Keratinocyte (primary cell): Measurements from ENCODE around the gene MEAF6. TPM values are rescaled to one million over a fixed set of nuclear protein-coding genes. Genes with fewer than 3 reads are reported as not detected.

Experiments used
- DNase-seq: peaks from one replicate; pipeline ENCODE4 v3.0.0-alpha.2; 2011; ENCODE audit warnings: low read depth, missing footprints, low spot score
- FAIRE-seq: peaks from 2 replicates; lab custom pipeline; 2011; peaks lifted over from hg19 to GRCh38; lab: Jason Lieb, UNC
- H2AFZ ChIP-seq: 2 replicates; pipeline ENCODE4 v1.6.0; 2012; ENCODE audit warnings: low read length, control low read depth, inconsistent platforms; ENCODE audit not compliant: control insufficient read depth
- H3K27ac ChIP-seq: 2 replicates; pipeline ENCODE4 v1.5.1; 2011; ENCODE audit warnings: low read length; ENCODE audit not compliant: control insufficient read depth, insufficient read depth
- H3K27me3 ChIP-seq: 3 replicates; pipeline ENCODE4 v1.6.0; 2011; ENCODE audit warnings: low read length; ENCODE audit not compliant: control insufficient read depth, insufficient read depth; ENCODE audit errors: extremely low read depth
- H3K36me3 ChIP-seq, 2 experiments: 2 replicates in 1 of 2; 3 replicates in 1 of 2; pipeline ENCODE4 v1.5.1; 2011; ENCODE audit warnings: low read length in 2 of 2, mild to moderate bottlenecking in 1 of 2; ENCODE audit not compliant: control insufficient read depth in 2 of 2, insufficient read depth in 2 of 2; ENCODE audit errors: extremely low read depth in 1 of 2
- H3K4me1 ChIP-seq: 3 replicates; pipeline ENCODE4 v1.5.1; 2011; ENCODE audit warnings: low read length; ENCODE audit not compliant: control insufficient read depth, insufficient read depth; ENCODE audit errors: extremely low read depth
- H3K4me2 ChIP-seq: 3 replicates; pipeline ENCODE4 v1.6.0; 2011; ENCODE audit warnings: low read depth, low read length; ENCODE audit not compliant: control insufficient read depth, insufficient read depth; ENCODE audit errors: extremely low read depth
- H3K4me3 ChIP-seq, 3 experiments: fragments of 200-600 bp in 1 of 3; sonication (generic) in 1 of 3; 2 replicates in 2 of 3; 3 replicates in 1 of 3; pipeline ENCODE4 v1.5.1; 2011 to 2016; ENCODE audit warnings: low read length in 3 of 3, mild to moderate bottlenecking in 3 of 3, control low read depth in 2 of 3, inconsistent platforms in 1 of 3, low read depth in 1 of 3, mixed read lengths in 1 of 3, mixed run types in 1 of 3, moderate library complexity in 1 of 3; ENCODE audit not compliant: control insufficient read depth in 2 of 3, insufficient read depth in 2 of 3; ENCODE audit errors: extremely low read depth in 1 of 3
- H3K79me2 ChIP-seq: 2 replicates; pipeline ENCODE4 v1.6.0; 2012; ENCODE audit warnings: low read length; ENCODE audit not compliant: control insufficient read depth, insufficient read depth
- H3K9ac ChIP-seq: 3 replicates; pipeline ENCODE4 v1.6.0; 2011; ENCODE audit warnings: low read length; ENCODE audit not compliant: control insufficient read depth, insufficient read depth; ENCODE audit errors: extremely low read depth
- H3K9me1 ChIP-seq: 3 replicates; pipeline ENCODE4 v1.6.0; 2011; ENCODE audit warnings: low read length; ENCODE audit not compliant: control insufficient read depth, insufficient read depth; ENCODE audit errors: extremely low read depth
- H3K9me3 ChIP-seq: 2 replicates; pipeline ENCODE4 v1.5.1; 2012; ENCODE audit warnings: low read depth, low read length; ENCODE audit not compliant: control insufficient read depth
- H4K20me1 ChIP-seq: 3 replicates; pipeline ENCODE4 v1.6.0; 2011; ENCODE audit warnings: low read length; ENCODE audit not compliant: control insufficient read depth, insufficient read depth; ENCODE audit errors: extremely low read depth
- EZH2 ChIP-seq: IDR thresholded peaks from one replicate; pipeline ENCODE4 v1.6.1; 2012; ENCODE audit warnings: inconsistent platforms, mild to moderate bottlenecking, low read length, moderate library complexity
- dilution Hi-C: fragments of 300-500 bp; cut with MboI; formaldehyde crosslinking; loops from one replicate; pipeline ENCODE4 v1.7.0; 2020; ENCODE audit warnings: low sequenced_read_pairs; ENCODE audit not compliant: extremely low pct_ligation_motif_present
- polyA plus RNA-seq, 5 experiments: library from polyadenylated mRNA; depleted of rRNA in 3 of 5; stranded (reverse) in 3 of 5; stranded (forward) in 1 of 5; unstranded in 1 of 5; fragments of >200 nt; gene quantifications; 1 replicate in 1 of 5; 2 replicates in 3 of 5; 3 replicates in 1 of 5; pipeline versions ENCODE4 v1.2.1 to v1.2.3, GENCODE V29; 2011 to 2012; ENCODE audit warnings: missing spikeins in 2 of 5, low read depth in 1 of 5, low replicate concordance in 1 of 5
- TF ChIP-seq, protein P1 (sequence below), 3 experiments: IDR thresholded peaks in 1 of 3; conservative IDR thresholded peaks in 1 of 3; optimal IDR thresholded peaks in 1 of 3; 2 replicates in 2 of 3; 3 replicates in 1 of 3; pipeline versions ENCODE3 to v1.5.1; 2011; ENCODE audit warnings: low read length in 3 of 3, mild to moderate bottlenecking in 3 of 3, moderate library complexity in 2 of 3, control low read depth in 1 of 3, inconsistent platforms in 1 of 3; ENCODE audit not compliant: insufficient read depth in 2 of 3; ENCODE audit errors: extremely low read depth in 1 of 3

MEAF6 gene
- polyA plus RNA-seq, 1 donor (not counting 4 experiments of a cell fraction or from before 2014, with no cell fraction given): 51.9 TPM

DNA sequence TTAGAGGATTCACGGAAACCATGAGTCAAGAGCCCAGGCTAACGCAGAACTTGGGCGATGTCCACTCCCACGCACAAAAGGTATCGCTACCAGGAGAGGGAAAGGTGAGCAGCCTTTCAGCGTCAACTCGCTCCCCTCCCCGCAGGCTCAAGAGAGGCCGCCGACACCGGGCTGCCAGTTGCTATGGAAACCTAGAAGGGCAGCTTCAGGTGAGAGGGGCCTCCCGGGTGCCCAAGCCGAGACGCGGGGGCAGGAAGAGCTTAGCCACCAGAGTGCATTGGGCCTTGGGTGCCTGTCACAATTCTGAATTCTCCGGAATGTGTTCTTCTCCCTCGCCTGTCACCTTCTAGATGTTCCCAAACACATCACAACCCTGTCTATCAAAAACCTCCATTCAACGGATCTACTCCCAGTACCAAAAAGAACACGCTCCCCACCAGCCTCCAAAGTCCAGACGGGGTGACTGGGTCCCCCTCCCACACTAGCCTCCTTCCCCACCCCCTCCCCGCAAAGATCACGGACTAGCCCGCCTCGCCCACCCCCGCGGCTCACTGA lies 694 bp downstream of the MEAF6 start:
- no peaks in the 10 kb centered on the region for H4K20me1 ChIP-seq
- peaks cover 4 to 7% of the 10 kb centered on the region in 2 experiments for H3K36me3 ChIP-seq
- H3K4me2 ChIP-seq: peak overlapping the region; percentile 84
- H3K27ac ChIP-seq: peak overlapping the region; percentile 53
- peaks cover 13% of the 10 kb centered on the region for H3K4me1 ChIP-seq
- peak overlapping the region; percentile 89 for H3K9ac ChIP-seq
- H3K27me3 ChIP-seq: no peaks in the 10 kb centered on the region
- peak overlapping the region; percentile 27 for H2AFZ ChIP-seq
- FAIRE-seq (no peak), DNase-seq (no peak)
- TF ChIP-seq, protein P1, sequence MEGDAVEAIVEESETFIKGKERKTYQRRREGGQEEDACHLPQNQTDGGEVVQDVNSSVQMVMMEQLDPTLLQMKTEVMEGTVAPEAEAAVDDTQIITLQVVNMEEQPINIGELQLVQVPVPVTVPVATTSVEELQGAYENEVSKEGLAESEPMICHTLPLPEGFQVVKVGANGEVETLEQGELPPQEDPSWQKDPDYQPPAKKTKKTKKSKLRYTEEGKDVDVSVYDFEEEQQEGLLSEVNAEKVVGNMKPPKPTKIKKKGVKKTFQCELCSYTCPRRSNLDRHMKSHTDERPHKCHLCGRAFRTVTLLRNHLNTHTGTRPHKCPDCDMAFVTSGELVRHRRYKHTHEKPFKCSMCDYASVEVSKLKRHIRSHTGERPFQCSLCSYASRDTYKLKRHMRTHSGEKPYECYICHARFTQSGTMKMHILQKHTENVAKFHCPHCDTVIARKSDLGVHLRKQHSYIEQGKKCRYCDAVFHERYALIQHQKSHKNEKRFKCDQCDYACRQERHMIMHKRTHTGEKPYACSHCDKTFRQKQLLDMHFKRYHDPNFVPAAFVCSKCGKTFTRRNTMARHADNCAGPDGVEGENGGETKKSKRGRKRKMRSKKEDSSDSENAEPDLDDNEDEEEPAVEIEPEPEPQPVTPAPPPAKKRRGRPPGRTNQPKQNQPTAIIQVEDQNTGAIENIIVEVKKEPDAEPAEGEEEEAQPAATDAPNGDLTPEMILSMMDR (optimal IDR thresholded peaks at IDR 0.05 in 1 of 3, IDR thresholded peaks at IDR 0.05 in 1 of 3, conservative IDR thresholded peaks at IDR 0.05 in 1 of 3; ENCODE audit: extremely low read depth in 1 of 3, insufficient read depth in 2 of 3, low read length in 3 of 3): peak in 1 of 3 experiments; percentile 5
- no peak for TF ChIP-seq EZH2
- peak overlapping the region; percentile 68 to 87 (median 85) for H3K4me3 ChIP-seq
- H3K9me3 ChIP-seq: no peaks in the 10 kb centered on the region
- H3K79me2 ChIP-seq: peaks cover 25% of the 10 kb centered on the region
- H3K9me1 ChIP-seq: no peaks in the 10 kb centered on the region
- dilution Hi-C loops: no loop called here

DNA sequence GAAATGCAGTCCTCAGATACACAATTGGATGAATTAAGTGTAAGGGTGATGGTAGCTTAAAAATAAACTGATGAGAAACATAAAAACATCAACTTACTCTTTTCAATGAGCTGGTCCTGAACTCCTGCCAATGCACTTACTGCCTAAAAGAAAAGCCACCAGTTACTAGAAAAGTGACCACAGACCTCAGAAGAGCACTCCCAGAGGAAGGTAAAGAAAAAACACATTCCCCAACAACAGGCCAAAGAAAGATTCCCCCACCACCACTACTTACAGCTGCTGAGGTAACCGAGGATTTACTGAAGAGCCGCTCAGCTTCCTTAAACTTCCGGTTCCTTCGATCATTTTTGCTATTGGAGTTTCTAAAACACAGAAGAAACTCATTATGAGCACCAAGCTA lies 5.4 kb downstream of the MEAF6 start:
- H3K79me2 ChIP-seq: peaks cover 22% of the 10 kb centered on the region
- dilution Hi-C loops: no loop called here

More for the DNA sequence above, 5.4 kb downstream of the MEAF6 start:
- no peaks in the 10 kb centered on the region for H4K20me1 ChIP-seq
- no peaks in the 10 kb centered on the region for H3K9me1 ChIP-seq
- no peak overlapping the region for H3K4me2 ChIP-seq
- H3K4me3 ChIP-seq: no peak overlapping the region
- FAIRE-seq (no peak), DNase-seq (no peak)
- H2AFZ ChIP-seq: no peak overlapping the region
- H3K4me1 ChIP-seq: peaks cover 6% of the 10 kb centered on the region
- no peak overlapping the region for H3K9ac ChIP-seq
- H3K9me3 ChIP-seq: no peaks in the 10 kb centered on the region
- no peaks in the 10 kb centered on the region for H3K27me3 ChIP-seq
- TF ChIP-seq EZH2: no peak
- TF ChIP-seq, protein P1 (optimal IDR thresholded peaks at IDR 0.05 in 1 of 3, IDR thresholded peaks at IDR 0.05 in 1 of 3, conservative IDR thresholded peaks at IDR 0.05 in 1 of 3; ENCODE audit: extremely low read depth in 1 of 3, insufficient read depth in 2 of 3, low read length in 3 of 3): peak in 1 of 3 experiments; percentile 17
- no peak overlapping the region for H3K27ac ChIP-seq
- peaks cover 11 to 14% of the 10 kb centered on the region in 2 experiments for H3K36me3 ChIP-seq
